AG04450 (cell line): Measurements from ENCODE around the gene XPO4. TPM values are rescaled to one million over a fixed set of nuclear protein-coding genes. Genes with fewer than 3 reads are reported as not detected.

Experiments used
- CTCF ChIA-PET: fragments of 300-600, 350-600 bp; formaldehyde crosslinking; extraction: SDS; loops from one replicate; lab custom pipeline; 2022; ENCODE audit warnings: antibody characterized with exemption, inconsistent platforms; lab: Charles Lee
- POLR2A ChIA-PET: fragments of 350-600 bp; formaldehyde crosslinking; extraction: SDS; loops from one replicate; lab custom pipeline; 2021; ENCODE audit warnings: antibody characterized with exemption, inconsistent platforms; lab: Yijun Ruan, JAX
- DNase-seq: peaks from one replicate; pipeline ENCODE4 v3.0.0-alpha.2; 2011; ENCODE audit warnings: low read depth, low spot score
- H3K27ac ChIP-seq: one replicate; pipeline ENCODE4 v1.5.1; 2012; ENCODE audit warnings: low read depth, low read length, control low read depth
- H3K27me3 ChIP-seq: one replicate; pipeline ENCODE4 v1.6.0; 2012; ENCODE audit warnings: low read length; ENCODE audit not compliant: control insufficient read depth, insufficient read depth
- H3K4me3 ChIP-seq: 2 replicates; pipeline ENCODE4 v1.5.1; 2011; ENCODE audit warnings: mild to moderate bottlenecking, low read depth, low read length, control low read depth
- H3K9me3 ChIP-seq: 2 replicates; pipeline ENCODE4 v1.5.1; 2012; ENCODE audit warnings: low read length; ENCODE audit not compliant: control insufficient read depth, insufficient read depth
- polyA plus RNA-seq: library from polyadenylated mRNA; depleted of rRNA; stranded (reverse); fragments of >200 nt; gene quantifications from 2 replicates; pipeline ENCODE4 v1.2.3, GENCODE V29; 2011
- TF ChIP-seq, protein P1 (sequence below): IDR thresholded peaks from 2 replicates; pipeline ENCODE4 v1.5.1; 2011; ENCODE audit warnings: low read depth, low read length, control low read depth, inconsistent platforms

XPO4 gene
- polyA plus RNA-seq, 1 experiment = 14.4 TPM

DNA sequence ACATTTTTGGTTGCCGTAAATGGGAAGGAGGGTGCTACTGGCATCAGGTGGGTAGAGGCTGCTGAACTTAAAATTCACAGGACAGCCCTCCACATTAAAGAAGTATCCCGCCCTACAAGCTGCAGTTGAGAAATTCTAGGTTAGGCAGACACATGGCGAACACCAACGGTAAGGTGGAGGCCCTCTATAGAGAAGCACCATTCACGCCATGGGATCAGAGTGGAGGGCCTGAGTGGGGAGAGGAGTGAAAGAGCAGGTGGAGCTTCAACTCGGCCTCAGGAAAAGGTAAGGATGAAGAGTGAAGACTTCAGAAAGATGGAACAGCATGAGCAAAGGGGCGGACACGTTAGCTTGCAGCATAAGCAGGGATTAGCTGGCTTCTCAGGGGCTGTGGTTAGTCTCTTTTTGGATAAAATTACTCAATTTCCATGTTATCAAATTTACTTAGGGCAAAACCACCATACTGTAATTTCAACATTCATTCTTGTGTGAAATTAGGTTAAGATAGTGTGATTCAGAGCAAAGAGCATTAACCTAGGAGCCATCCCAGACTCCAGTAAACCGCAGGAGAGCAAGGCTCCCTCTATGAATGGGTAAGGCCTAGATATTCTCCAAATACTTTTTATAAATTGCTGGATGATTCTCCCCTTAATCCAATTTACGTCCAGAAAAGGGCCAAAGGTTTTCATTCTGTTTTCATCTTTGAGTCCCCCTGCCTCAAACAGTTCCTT, 130.0 kb downstream of the XPO4 start:
- no peak for DNase-seq
- Histone ChIP-seq H3K27me3 (no peaks in the 10 kb centered on the region), H3K9me3 (no peaks in the 10 kb centered on the region; the same call in none of the 2 replicates), H3K27ac (peak overlapping the region; percentile 79), H3K4me3 (peak overlapping the region; percentile 68)
- TF ChIP-seq, protein P1, sequence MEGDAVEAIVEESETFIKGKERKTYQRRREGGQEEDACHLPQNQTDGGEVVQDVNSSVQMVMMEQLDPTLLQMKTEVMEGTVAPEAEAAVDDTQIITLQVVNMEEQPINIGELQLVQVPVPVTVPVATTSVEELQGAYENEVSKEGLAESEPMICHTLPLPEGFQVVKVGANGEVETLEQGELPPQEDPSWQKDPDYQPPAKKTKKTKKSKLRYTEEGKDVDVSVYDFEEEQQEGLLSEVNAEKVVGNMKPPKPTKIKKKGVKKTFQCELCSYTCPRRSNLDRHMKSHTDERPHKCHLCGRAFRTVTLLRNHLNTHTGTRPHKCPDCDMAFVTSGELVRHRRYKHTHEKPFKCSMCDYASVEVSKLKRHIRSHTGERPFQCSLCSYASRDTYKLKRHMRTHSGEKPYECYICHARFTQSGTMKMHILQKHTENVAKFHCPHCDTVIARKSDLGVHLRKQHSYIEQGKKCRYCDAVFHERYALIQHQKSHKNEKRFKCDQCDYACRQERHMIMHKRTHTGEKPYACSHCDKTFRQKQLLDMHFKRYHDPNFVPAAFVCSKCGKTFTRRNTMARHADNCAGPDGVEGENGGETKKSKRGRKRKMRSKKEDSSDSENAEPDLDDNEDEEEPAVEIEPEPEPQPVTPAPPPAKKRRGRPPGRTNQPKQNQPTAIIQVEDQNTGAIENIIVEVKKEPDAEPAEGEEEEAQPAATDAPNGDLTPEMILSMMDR = no peak
- POLR2A ChIA-PET = interaction anchor here (0.6 to 1.5 kb wide), 3 partner anchors 13 to 582 kb away, joined by 3 to 4 read pairs (median 4); no protein-coding TSS in a partner anchor
- CTCF ChIA-PET = interaction anchor here (1.3 kb wide), 1 partner anchor 69 kb away, joined by 4 read pairs; the partner anchor contains the start of gene IL17D

DNA sequence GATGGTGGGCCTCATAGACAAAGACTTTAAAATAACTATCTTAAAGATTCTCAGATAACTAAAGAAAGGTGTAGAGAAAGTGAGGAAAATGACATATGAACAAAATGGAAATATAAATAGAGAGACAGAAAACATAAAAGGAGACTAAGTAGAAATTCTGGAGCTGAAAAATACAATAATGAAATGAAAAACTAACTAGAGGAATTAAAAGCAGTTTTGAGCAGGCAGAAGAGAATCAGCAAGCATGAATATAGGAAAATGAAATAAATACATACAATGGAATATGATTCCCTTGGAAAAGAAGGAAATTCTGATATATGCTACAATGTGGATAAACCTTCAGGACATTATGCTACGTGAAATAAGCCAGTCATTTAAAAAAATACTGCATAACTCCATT, 132.7 kb downstream of the XPO4 start:
- POLR2A ChIA-PET = no interaction called here
- H3K27me3 ChIP-seq = no peaks in the 10 kb centered on the region
- no peak overlapping the region for H3K27ac ChIP-seq
- H3K4me3 ChIP-seq = no peak overlapping the region
- TF ChIP-seq, protein P1 = no peak
- DNase-seq = no peak
- H3K9me3 ChIP-seq = peaks cover 3% of the 10 kb centered on the region
- CTCF ChIA-PET = no interaction called here

GRCh38 chr13:20769091-20769490, 133.5 kb downstream of the XPO4 start:
- Histone ChIP-seq H3K9me3 (peaks cover 3% of the 10 kb centered on the region), H3K27ac (no peak overlapping the region), H3K27me3 (no peaks in the 10 kb centered on the region), H3K4me3 (no peak overlapping the region)
- DNase-seq = no peak
- CTCF ChIA-PET = no interaction called here
- TF ChIP-seq, protein P1 = no peak
- POLR2A ChIA-PET = no interaction called here

GRCh38 chr13:20767309-20767943, 135.1 kb downstream of the XPO4 start:
- Histone ChIP-seq H3K27me3 (no peaks in the 10 kb centered on the region), H3K4me3 (no peak overlapping the region), H3K9me3 (peaks cover 3% of the 10 kb centered on the region), H3K27ac (no peak overlapping the region)
- no peak for DNase-seq
- ChIA-PET POLR2A (no interaction called here), CTCF (interaction anchor here (0.6 kb wide), 3 partner anchors 44 to 571 kb away, joined by 3 to 4 read pairs (median 4); no protein-coding TSS in a partner anchor)
- TF ChIP-seq, protein P1 = no peak

GRCh38 chr13:20760872-20761271, 141.7 kb downstream of the XPO4 start:
- DNase-seq = no peak
- TF ChIP-seq, protein P1 = no peak
- ChIA-PET POLR2A (no interaction called here), CTCF (no interaction called here)
- no peak overlapping the region for H3K27ac ChIP-seq
- no peak overlapping the region for H3K4me3 ChIP-seq
- no peaks in the 10 kb centered on the region; the same call in 1 of the 2 replicates for H3K9me3 ChIP-seq
- no peaks in the 10 kb centered on the region for H3K27me3 ChIP-seq
